Heart left ventricle (tissue), 13 donors: ENCODE results near the gene PTPRN2.

Source experiments
- POLR2A ChIP-seq, 2 donors: fragments of 450-650 bp; IDR thresholded peaks; one replicate each; pipeline ENCODE4 v1.6.1; 2017; ENCODE audit warnings: antibody characterized with exemption in 2 of 2, mild to moderate bottlenecking in 2 of 2, moderate library complexity in 2 of 2
- TF ChIP-seq, protein P1 (sequence below), 12 donors: fragments of 200-600 bp; sonication (generic) in 4 of 12; IDR thresholded peaks; one replicate each; pipeline versions ENCODE4 v1.5.0 to v1.8.0; 2018 to 2022; ENCODE audit warnings: antibody characterized with exemption in 12 of 12, mild to moderate bottlenecking in 5 of 12
- donor health status: ischemic (EF 13 %, LVEDD 7.1; RV severe dilation, severe dysfunction).
- donor health status: DM: no; HTN: yes; CAD: no.
- donor health status: DM: no; HTN: no; CAD: no.
- donor health status: ischemic (EF 25% LVEDD 6.9; RV normal size, moderate dysfunction).
- donor health status: ischemic (EF 25% LVEDD 5.7; RV mildly dilated, moderate dysfunction).
- donor health status: ischemic (EF 35%, LVEDD 5.7; RV mildly dilated, moderate dysfunction).
- donor health status: nonischemic (EF 11% LVEDD 7.7; RV severe dilation, severe dysfunction).
- donor health status: DM: yes; HTN: yes; CAD: no.
- donor health status: PGD.
- donor health status: ischemic (EF 29% LVEDD 5.4; RV normal size, mild dysfunction).
- donor health status: nonischemic (EF 23%, LVEDD 6.1; RV moderate dilation, normal function).

DNA sequence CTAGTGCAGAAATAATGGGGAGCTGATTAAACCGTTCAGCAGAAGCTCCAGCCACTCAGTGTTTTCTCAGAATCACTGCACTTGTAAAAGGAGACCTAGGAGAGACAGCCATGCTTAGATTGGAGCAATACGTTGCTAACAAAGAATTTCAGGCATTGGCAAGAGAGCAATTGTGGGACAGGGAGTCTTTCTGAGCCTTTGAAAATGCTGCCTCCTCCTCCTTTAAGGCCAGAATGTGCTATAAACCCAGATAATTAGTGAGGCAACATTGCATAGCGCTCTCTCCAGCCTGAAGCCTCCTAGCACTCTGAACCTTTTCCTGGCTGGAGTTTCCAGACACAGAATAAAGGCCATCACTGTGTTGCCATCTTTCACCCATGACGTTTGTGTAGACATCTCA, 18.5 kb upstream of the PTPRN2 start:
- TF ChIP-seq, protein P1, sequence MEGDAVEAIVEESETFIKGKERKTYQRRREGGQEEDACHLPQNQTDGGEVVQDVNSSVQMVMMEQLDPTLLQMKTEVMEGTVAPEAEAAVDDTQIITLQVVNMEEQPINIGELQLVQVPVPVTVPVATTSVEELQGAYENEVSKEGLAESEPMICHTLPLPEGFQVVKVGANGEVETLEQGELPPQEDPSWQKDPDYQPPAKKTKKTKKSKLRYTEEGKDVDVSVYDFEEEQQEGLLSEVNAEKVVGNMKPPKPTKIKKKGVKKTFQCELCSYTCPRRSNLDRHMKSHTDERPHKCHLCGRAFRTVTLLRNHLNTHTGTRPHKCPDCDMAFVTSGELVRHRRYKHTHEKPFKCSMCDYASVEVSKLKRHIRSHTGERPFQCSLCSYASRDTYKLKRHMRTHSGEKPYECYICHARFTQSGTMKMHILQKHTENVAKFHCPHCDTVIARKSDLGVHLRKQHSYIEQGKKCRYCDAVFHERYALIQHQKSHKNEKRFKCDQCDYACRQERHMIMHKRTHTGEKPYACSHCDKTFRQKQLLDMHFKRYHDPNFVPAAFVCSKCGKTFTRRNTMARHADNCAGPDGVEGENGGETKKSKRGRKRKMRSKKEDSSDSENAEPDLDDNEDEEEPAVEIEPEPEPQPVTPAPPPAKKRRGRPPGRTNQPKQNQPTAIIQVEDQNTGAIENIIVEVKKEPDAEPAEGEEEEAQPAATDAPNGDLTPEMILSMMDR (IDR thresholded peaks at IDR 0.05) = no peak
- no peak for TF ChIP-seq POLR2A (IDR thresholded peaks at IDR 0.05)
